Lung (tissue), 12 donors: Measurements from ENCODE around the gene ASPM. TPM values are rescaled to one million over a fixed set of nuclear protein-coding genes. Genes with fewer than 3 reads are reported as not detected.
"Not testable (repeated sequence)": the region's sequence is repeated elsewhere in the genome, so short reads cannot be mapped to it uniquely, and the experiment has no call there.

Experiments used
- ATAC-seq: fragments of 200-7000 bp; cut with Tn5 transposase; one replicate; pipeline ENCODE4 v1.9.1; 2020; ENCODE audit warnings: moderate number of reproducible peaks; ENCODE audit not compliant: insufficient read depth, low FRiP score
- DNase-seq, 3 donors: peaks; one replicate each; pipeline ENCODE4 v3.0.0-alpha.2; 2013 to 2017
- H3K27ac ChIP-seq, 2 donors: one replicate each; pipeline ENCODE4 v1.5.1; 2013; ENCODE audit warnings: mild to moderate bottlenecking in 2 of 2, moderate library complexity in 2 of 2, control low read depth in 1 of 2, inconsistent platforms in 1 of 2, low read depth in 1 of 2, low read length in 1 of 2
- H3K27me3 ChIP-seq, 3 donors: one replicate each; pipeline ENCODE4 v1.5.1; 2013; ENCODE audit warnings: low read length in 2 of 3; ENCODE audit not compliant: control insufficient read depth in 3 of 3, insufficient read depth in 3 of 3
- H3K36me3 ChIP-seq, 4 donors: one replicate each; pipeline ENCODE4 v1.5.1; 2013; ENCODE audit warnings: low read length in 4 of 4, mild to moderate bottlenecking in 1 of 4, moderate library complexity in 1 of 4; ENCODE audit not compliant: control insufficient read depth in 4 of 4, insufficient read depth in 4 of 4
- H3K4me1 ChIP-seq, 5 donors: one replicate each; pipeline ENCODE4 v1.5.1; 2013; ENCODE audit warnings: low read length in 5 of 5, mild to moderate bottlenecking in 2 of 5, moderate library complexity in 1 of 5; ENCODE audit not compliant: control insufficient read depth in 5 of 5, insufficient read depth in 5 of 5
- H3K4me3 ChIP-seq: one replicate; pipeline ENCODE4 v1.5.1; 2013; ENCODE audit warnings: mild to moderate bottlenecking, control low read depth, moderate library complexity
- H3K9ac ChIP-seq, 2 donors: one replicate each; pipeline ENCODE4 v1.5.1; 2013; ENCODE audit warnings: low read length in 2 of 2, control low read depth in 1 of 2; ENCODE audit not compliant: insufficient read depth in 1 of 2
- H3K9me3 ChIP-seq, 4 donors: one replicate each; pipeline ENCODE4 v1.5.1; 2013; ENCODE audit warnings: low read length in 3 of 4, mild to moderate bottlenecking in 1 of 4, moderate library complexity in 1 of 4; ENCODE audit not compliant: control insufficient read depth in 4 of 4, insufficient read depth in 3 of 4
- CTCF ChIP-seq: IDR thresholded peaks from 2 replicates; pipeline ENCODE4 v1.5.1; 2012; ENCODE audit warnings: mild to moderate bottlenecking; ENCODE audit errors: control extremely low read depth, extremely low read depth
- WGBS, 2 donors: extraction: QIAGEN DNeasy Blood & Tissue Kit; methylation state at CpG; one replicate each; pipeline ENCODE4 v1.1.7; 2013; 5-methylcytosine and 5-hydroxymethylcytosine counted together
- polyA plus RNA-seq, 2 donors: library from polyadenylated mRNA; stranded (reverse); fragments of 200-250 nt; gene quantifications; one replicate each; pipeline ENCODE4 v1.2.1, GENCODE V29; 2013
- total RNA-seq, 2 donors: library from RNA; depleted of rRNA in 1 of 2; stranded (reverse); fragments of >200 nt in 1 of 2; gene quantifications; one replicate each; pipeline ENCODE4 v1.2.1, GENCODE V29; 2014 to 2021
- donor health status: control.
- donor health status: control.
- donor health status: Bipolar disorder and iron deficiency.
- donor health status: healthy.
- donor health status: DM: yes; HTN: yes; CAD: no.

ASPM gene
- total and polyA plus RNA-seq, 4 donors, result 0.47 to 7.3 (median 0.55) TPM

- Histone ChIP-seq H3K9ac (no peak overlapping the region), H3K36me3 (no peaks in the 10 kb centered on the region), H3K27ac (no peak overlapping the region), H3K4me3 (no peak overlapping the region), H3K4me1 (no peaks in the 10 kb centered on the region), H3K9me3 (no peaks in the 10 kb centered on the region), H3K27me3 (no peaks in the 10 kb centered on the region)
- DNase-seq (peak in 2 of 3 donors; percentile 13 to 19), ATAC-seq (no peak)
- 81 to 84% methylated on average over 4 of the region's 4 CpGs for WGBS, 2 donors
- no peak for TF ChIP-seq CTCF
Observed at GRCh38 chr1:197042676-197043341, 103.7 kb downstream of the ASPM start.

GRCh38 chr1:197041486-197042353 is 104.7 kb downstream of the ASPM start:
- 71 to 77% methylated on average over 7 of the region's 7 CpGs for WGBS, 2 donors

GRCh38 chr1:197036861-197037260 is 109.6 kb downstream of the ASPM start:
- 84 to 92% methylated on average over 3 of the region's 3 CpGs for WGBS, 2 donors
- H3K4me3 ChIP-seq, result no peak overlapping the region
- H3K27me3 ChIP-seq, result no peaks in the 10 kb centered on the region
- no peaks in the 10 kb centered on the region for H3K9me3 ChIP-seq
- no peak overlapping the region for H3K9ac ChIP-seq
- TF ChIP-seq CTCF, result no peak
- ATAC-seq (no peak), DNase-seq (no peak)
- no peak overlapping the region for H3K27ac ChIP-seq
- no peaks in the 10 kb centered on the region for H3K4me1 ChIP-seq
- H3K36me3 ChIP-seq, result no peaks in the 10 kb centered on the region

More at GRCh38 chr1:197041486-197042353, 104.7 kb downstream of the ASPM start:
- no peak for TF ChIP-seq CTCF
- DNase-seq (no peak), ATAC-seq (no peak)
- Histone ChIP-seq H3K36me3 (no peaks in the 10 kb centered on the region), H3K27ac (no peak overlapping the region), H3K9me3 (no peaks in the 10 kb centered on the region), H3K4me1 (no peaks in the 10 kb centered on the region), H3K4me3 (no peak overlapping the region), H3K9ac (no peak overlapping the region), H3K27me3 (no peaks in the 10 kb centered on the region)

GRCh38 chr1:197034631-197035339 is 111.7 kb downstream of the ASPM start:
- DNase-seq, H3K4me3 ChIP-seq, H3K27me3 ChIP-seq, ATAC-seq, H3K4me1 ChIP-seq, H3K36me3 ChIP-seq, H3K9me3 ChIP-seq, H3K9ac ChIP-seq, H3K27ac ChIP-seq: not testable (repeated sequence)
- 83 to 85% methylated on average over 6 of the region's 6 CpGs for WGBS, 2 donors
